Gastrocnemius medialis (tissue), 4 donors: Measurements from ENCODE around the gene SLC44A1. TPM values are rescaled to one million over a fixed set of nuclear protein-coding genes. Genes with fewer than 3 reads are reported as not detected.

Source experiments
- ATAC-seq, 2 donors: fragments of 150-250 bp; one replicate each; pipeline ENCODE4 v1.9.1; 2016
- DNase-seq, 2 donors: peaks; one replicate each; pipeline ENCODE4 v3.0.0-alpha.2; 2019
- H3K27ac ChIP-seq, 4 donors: fragments of 200-600 bp; sonication (generic); 1 replicate in 1 of 4; 2 replicates in 3 of 4; pipeline ENCODE4 v1.5.1; 2016 to 2018; ENCODE audit warnings: mild to moderate bottlenecking in 2 of 4, moderate library complexity in 1 of 4
- H3K27me3 ChIP-seq, 3 donors: fragments of 200-600 bp; sonication (generic) in 2 of 3; 1 replicate in 1 of 3; 2 replicates in 2 of 3; pipeline versions ENCODE4 v1.5.1 to v1.6.0; 2016 to 2019; ENCODE audit warnings: mild to moderate bottlenecking in 1 of 3, moderate library complexity in 1 of 3
- H3K36me3 ChIP-seq, 2 donors: fragments of 200-600 bp; sonication (generic) in 1 of 2; one replicate each; pipeline ENCODE4 v1.5.1; 2017 to 2018
- H3K4me1 ChIP-seq, 2 donors: fragments of 200-600 bp; sonication (generic) in 1 of 2; one replicate each; pipeline ENCODE4 v1.5.1; 2016 to 2017; ENCODE audit warnings: mild to moderate bottlenecking in 2 of 2
- H3K4me3 ChIP-seq, 4 donors: fragments of 200-600 bp; sonication (generic) in 3 of 4; 1 replicate in 1 of 4; 2 replicates in 3 of 4; pipeline ENCODE4 v1.5.1; 2016 to 2019; ENCODE audit warnings: mild to moderate bottlenecking in 2 of 4
- H3K9me3 ChIP-seq, 3 donors: fragments of 200-600 bp; sonication (generic) in 2 of 3; 1 replicate in 1 of 3; 2 replicates in 2 of 3; pipeline ENCODE4 v1.5.1; 2016 to 2019
- POLR2A ChIP-seq, 2 donors: fragments of 450-650 bp; IDR thresholded peaks; one replicate each; pipeline ENCODE4 v1.6.1; 2017; ENCODE audit warnings: antibody characterized with exemption in 2 of 2, mild to moderate bottlenecking in 2 of 2, moderate library complexity in 2 of 2
- in situ Hi-C, 4 donors: fragments of 200-750 bp; cut with MboI; loops; one replicate each; pipeline versions ENCODE4 v1.15.0 to v1.8.0; 2017; ENCODE audit warnings: low sequenced_read_pairs in 4 of 4
- intact Hi-C: fragments of 100-400 bp; cut with DNase I; formaldehyde crosslinking; loops from one replicate; pipeline ENCODE4 v1.15.1; 2023; ENCODE audit warnings: low total_unique reads
- total RNA-seq, 4 donors: library from RNA; depleted of rRNA; stranded (reverse); fragments of >200 nt; gene quantifications; one replicate each; pipeline versions ENCODE4 v1.1.0 to v1.2.3, GENCODE V29; 2016
- TF ChIP-seq, protein P1 (sequence below), 5 experiments: fragments of 450-650 bp in 3 of 5; fragments of 200-600 bp in 2 of 5; sonication (generic) in 2 of 5; IDR thresholded peaks in 4 of 5; conservative IDR thresholded peaks in 1 of 5; 1 replicate in 4 of 5; 2 replicates in 1 of 5; pipeline ENCODE4 v1.5.1; 2016 to 2019; ENCODE audit warnings: antibody characterized with exemption in 5 of 5, mild to moderate bottlenecking in 3 of 5, moderate library complexity in 3 of 5

SLC44A1 gene
- total RNA-seq, 4 donors from 2014 or later = 5.4 to 15.9 (median 11.3) TPM

DNA sequence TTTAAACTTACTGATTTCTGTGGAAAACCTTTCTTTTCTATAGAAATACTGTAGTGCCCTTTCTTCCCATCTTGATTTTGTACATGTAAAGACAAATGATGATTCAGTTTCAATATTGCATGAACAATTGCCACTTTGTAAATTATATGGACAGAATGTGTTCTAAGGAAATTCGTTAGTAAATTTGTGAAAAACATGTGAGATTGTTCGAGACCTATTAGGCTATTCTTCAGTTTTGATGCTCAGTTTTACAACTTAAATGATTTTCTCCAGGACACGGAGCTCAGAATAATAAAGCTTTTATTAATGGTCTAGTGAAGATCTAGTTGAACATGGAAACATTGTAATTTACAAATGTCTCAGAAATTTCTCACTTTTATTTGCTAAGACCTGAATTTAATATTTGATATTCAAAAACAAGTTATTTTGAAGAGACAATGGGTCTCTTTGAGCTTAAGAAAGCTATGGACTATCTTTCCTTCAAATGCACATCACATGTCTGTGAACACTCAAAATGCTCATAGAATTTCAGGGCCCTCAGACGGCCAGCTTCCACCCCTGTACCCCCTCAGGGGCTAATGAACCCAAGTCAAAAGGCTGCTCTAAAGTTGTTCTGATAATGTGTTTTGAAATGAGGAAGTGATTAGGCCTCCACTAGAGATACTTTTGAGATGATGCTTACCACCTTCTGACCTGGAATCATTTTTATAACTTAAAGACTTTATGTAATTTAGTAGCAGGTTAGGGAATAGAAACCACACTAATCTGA, 149.3 kb downstream of the SLC44A1 start:
- no peak for DNase-seq
- Histone ChIP-seq H3K4me3 (no peak overlapping the region), H3K9me3 (no peaks in the 10 kb centered on the region), H3K36me3 (no peaks in the 10 kb centered on the region), H3K4me1 (no peaks in the 10 kb centered on the region), H3K27me3 (no peaks in the 10 kb centered on the region), H3K27ac (no peak overlapping the region)
- intact Hi-C loops = no loop called here
- in situ Hi-C loops = loop anchor here in 1 of 4 donors (25.0 kb wide), 1 partner anchor 106 kb away; no protein-coding TSS in a partner anchor
- TF ChIP-seq POLR2A (IDR thresholded peaks at IDR 0.05) = no peak
- TF ChIP-seq, protein P1, sequence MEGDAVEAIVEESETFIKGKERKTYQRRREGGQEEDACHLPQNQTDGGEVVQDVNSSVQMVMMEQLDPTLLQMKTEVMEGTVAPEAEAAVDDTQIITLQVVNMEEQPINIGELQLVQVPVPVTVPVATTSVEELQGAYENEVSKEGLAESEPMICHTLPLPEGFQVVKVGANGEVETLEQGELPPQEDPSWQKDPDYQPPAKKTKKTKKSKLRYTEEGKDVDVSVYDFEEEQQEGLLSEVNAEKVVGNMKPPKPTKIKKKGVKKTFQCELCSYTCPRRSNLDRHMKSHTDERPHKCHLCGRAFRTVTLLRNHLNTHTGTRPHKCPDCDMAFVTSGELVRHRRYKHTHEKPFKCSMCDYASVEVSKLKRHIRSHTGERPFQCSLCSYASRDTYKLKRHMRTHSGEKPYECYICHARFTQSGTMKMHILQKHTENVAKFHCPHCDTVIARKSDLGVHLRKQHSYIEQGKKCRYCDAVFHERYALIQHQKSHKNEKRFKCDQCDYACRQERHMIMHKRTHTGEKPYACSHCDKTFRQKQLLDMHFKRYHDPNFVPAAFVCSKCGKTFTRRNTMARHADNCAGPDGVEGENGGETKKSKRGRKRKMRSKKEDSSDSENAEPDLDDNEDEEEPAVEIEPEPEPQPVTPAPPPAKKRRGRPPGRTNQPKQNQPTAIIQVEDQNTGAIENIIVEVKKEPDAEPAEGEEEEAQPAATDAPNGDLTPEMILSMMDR (IDR thresholded peaks at IDR 0.05 in 4 of 5, conservative IDR thresholded peaks at IDR 0.05 in 1 of 5) = no peak
- no peak for ATAC-seq

DNA sequence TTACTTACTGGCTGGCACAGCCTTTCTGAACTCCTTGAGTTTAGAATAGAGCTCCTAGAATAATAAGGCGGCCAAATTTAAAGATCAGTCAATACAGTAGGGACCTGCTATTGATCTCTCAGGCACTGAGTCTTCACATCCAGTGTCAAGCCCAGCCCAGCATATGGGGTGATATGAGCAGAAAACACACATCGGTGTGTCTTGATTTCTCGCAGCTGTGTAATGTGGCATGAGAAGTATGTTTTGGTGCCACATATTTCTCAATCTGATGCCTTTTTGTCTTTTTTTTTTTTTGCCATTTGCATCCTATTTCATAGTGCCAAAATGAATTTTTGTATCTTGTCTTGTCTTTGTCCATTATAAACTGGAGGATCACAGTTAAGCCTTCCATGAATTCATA, 152.0 kb downstream of the SLC44A1 start:
- TF ChIP-seq POLR2A (IDR thresholded peaks at IDR 0.05) = no peak
- TF ChIP-seq, protein P1 (IDR thresholded peaks at IDR 0.05 in 4 of 5, conservative IDR thresholded peaks at IDR 0.05 in 1 of 5) = no peak
- Histone ChIP-seq H3K4me1 (no peaks in the 10 kb centered on the region), H3K9me3 (no peaks in the 10 kb centered on the region), H3K27ac (no peak overlapping the region), H3K27me3 (no peaks in the 10 kb centered on the region), H3K4me3 (no peak overlapping the region), H3K36me3 (no peaks in the 10 kb centered on the region)
- intact Hi-C loops = no loop called here
- DNase-seq (no peak), ATAC-seq (no peak)
- in situ Hi-C loops = loop anchor here in 1 of 4 donors (25.0 kb wide), 1 partner anchor 109 kb away; no protein-coding TSS in a partner anchor

DNA sequence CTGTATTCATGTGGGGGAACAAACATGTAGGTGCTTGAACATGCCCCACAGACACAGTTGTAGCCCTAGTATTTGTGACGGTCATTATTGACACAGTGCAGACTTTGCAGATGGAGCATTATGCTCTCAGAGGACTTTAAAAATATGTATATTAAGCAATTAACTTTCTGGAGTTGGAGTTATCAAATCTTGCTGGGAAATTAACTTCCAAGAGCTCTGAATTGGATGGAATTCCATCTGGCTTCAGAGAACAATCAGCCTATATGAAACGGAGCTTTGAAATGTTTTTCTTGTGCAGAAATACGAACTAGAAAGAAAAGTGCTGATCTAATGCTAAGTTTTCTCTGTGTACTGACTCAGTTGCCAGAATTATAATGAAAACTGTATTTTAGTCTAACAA, 152.4 kb downstream of the SLC44A1 start:
- no peaks in the 10 kb centered on the region for H3K36me3 ChIP-seq
- H3K9me3 ChIP-seq = no peaks in the 10 kb centered on the region
- DNase-seq (no peak), ATAC-seq (no peak)
- TF ChIP-seq, protein P1 (IDR thresholded peaks at IDR 0.05 in 4 of 5, conservative IDR thresholded peaks at IDR 0.05 in 1 of 5) = no peak
- TF ChIP-seq POLR2A (IDR thresholded peaks at IDR 0.05) = no peak
- no peak overlapping the region for H3K4me3 ChIP-seq
- in situ Hi-C loops = loop anchor here in 1 of 4 donors (25.0 kb wide), 1 partner anchor 110 kb away; no protein-coding TSS in a partner anchor
- no peak overlapping the region for H3K27ac ChIP-seq
- H3K4me1 ChIP-seq = no peaks in the 10 kb centered on the region
- H3K27me3 ChIP-seq = no peaks in the 10 kb centered on the region
- intact Hi-C loops = no loop called here

DNA sequence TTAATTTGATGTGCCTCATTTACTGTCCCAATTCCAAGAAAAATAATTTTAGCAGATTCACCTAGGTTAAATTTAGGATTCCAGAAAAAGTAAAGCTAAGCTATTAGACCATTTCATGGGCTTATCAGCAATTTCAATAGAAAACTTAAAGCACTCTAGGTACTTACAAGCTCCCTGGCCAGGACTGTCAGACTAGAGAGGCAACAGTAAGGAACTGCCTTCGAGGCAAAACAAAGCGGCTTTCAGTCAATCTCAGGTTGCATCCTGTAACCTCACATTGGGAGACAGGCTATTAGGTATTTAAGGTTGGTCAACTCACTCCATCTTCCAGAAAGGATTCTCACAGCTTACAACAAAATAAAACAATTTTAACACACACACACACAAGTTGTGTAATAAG, 154.7 kb downstream of the SLC44A1 start:
- Histone ChIP-seq H3K27ac (no peak overlapping the region), H3K4me3 (no peak overlapping the region), H3K27me3 (no peaks in the 10 kb centered on the region), H3K36me3 (no peaks in the 10 kb centered on the region), H3K9me3 (no peaks in the 10 kb centered on the region), H3K4me1 (no peaks in the 10 kb centered on the region)
- no peak for DNase-seq
- in situ Hi-C loops = loop anchor here in 1 of 4 donors (25.0 kb wide), 1 partner anchor 112 kb away; no protein-coding TSS in a partner anchor
- intact Hi-C loops = no loop called here
- no peak for ATAC-seq
- TF ChIP-seq, protein P1 (IDR thresholded peaks at IDR 0.05 in 4 of 5, conservative IDR thresholded peaks at IDR 0.05 in 1 of 5) = no peak
- TF ChIP-seq POLR2A (IDR thresholded peaks at IDR 0.05) = no peak
